WERI-Rb-1 (cell line): ENCODE results near the gene XRCC4.

Experiments used
- DNase-seq: peaks from one replicate; pipeline ENCODE4 v3.0.0-alpha.2; 2020
- H3K27ac ChIP-seq: fragments of 250-450 bp; sonication (Bioruptor Pico); 2 replicates; pipeline ENCODE4 v1.5.1; 2020; ENCODE audit warnings: mild to moderate bottlenecking, moderate library complexity
- H3K27me3 ChIP-seq: fragments of 250-450 bp; sonication (Bioruptor Pico); 2 replicates; pipeline ENCODE4 v1.5.1; 2021; ENCODE audit warnings: mild to moderate bottlenecking, low read depth, moderate library complexity; ENCODE audit not compliant: insufficient read depth, severe bottlenecking
- H3K36me3 ChIP-seq: fragments of 250-450 bp; sonication (Bioruptor Pico); 2 replicates; pipeline ENCODE4 v1.5.1; 2020; ENCODE audit warnings: mild to moderate bottlenecking, moderate library complexity
- H3K4me3 ChIP-seq: 2 replicates; pipeline ENCODE4 v1.5.1; 2011; ENCODE audit warnings: low read depth, mild to moderate bottlenecking, control low read depth, low read length
- H3K9me3 ChIP-seq: fragments of 250-450 bp; sonication (Bioruptor Pico); 2 replicates; pipeline ENCODE4 v1.5.1; 2021; ENCODE audit warnings: mild to moderate bottlenecking, moderate library complexity; ENCODE audit not compliant: severe bottlenecking
- TF ChIP-seq, protein P1 (sequence below): IDR thresholded peaks from 2 replicates; pipeline ENCODE4 v1.5.1; 2011; ENCODE audit warnings: low read depth, mild to moderate bottlenecking, control low read depth, inconsistent platforms, low read length

The XRCC4 gene

DNA sequence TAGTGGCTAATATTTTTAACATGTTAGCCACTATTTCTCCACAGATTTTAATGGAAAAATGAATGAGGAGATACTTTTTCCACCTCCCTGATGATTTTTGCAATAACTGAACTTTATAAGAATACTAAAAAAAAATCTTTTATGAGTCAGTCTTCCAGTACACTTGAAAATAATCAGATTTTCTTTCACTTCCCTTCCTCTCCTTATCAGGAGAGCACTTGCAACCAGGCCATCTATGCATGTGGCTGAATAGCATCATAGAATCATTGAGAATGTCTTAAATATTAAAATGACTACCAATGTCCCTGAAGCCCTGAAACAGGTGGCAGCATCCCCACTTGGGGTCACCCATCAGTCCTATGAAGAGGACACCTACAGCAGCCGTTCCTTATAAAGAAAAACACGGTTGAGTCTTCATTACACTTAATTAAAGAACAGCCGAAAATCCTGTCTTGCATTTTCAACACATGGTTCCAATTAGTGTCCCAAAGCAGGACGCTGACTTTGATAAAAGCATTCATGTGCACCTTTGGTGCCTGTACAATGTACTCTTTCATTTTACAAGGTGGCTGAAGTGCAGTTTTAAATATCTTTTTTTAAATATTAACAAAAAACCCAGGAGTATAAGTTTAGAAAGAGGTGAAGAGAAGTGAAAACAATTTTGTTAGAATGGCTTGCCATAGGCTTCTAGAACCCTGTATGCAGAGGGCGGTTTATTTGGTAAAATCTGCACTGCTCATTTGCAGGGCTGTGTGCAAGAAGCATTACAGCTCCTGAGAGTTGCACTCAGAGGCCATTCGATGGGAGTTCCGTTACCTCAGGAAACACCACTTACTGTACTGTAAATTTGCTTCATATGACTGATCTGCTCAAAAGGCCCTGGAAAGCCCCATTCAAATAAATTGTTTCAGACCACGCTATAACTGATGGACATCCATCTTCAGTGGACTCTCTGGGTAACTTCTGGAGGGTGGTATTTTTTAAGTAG is 287.3 kb downstream of the XRCC4 start:
- Histone ChIP-seq H3K27me3 (no peaks in the 10 kb centered on the region), H3K9me3 (peaks cover 2% of the 10 kb centered on the region), H3K36me3 (no peaks in the 10 kb centered on the region), H3K27ac (no peak overlapping the region), H3K4me3 (no peak overlapping the region)
- DNase-seq: no peak
- TF ChIP-seq, protein P1, sequence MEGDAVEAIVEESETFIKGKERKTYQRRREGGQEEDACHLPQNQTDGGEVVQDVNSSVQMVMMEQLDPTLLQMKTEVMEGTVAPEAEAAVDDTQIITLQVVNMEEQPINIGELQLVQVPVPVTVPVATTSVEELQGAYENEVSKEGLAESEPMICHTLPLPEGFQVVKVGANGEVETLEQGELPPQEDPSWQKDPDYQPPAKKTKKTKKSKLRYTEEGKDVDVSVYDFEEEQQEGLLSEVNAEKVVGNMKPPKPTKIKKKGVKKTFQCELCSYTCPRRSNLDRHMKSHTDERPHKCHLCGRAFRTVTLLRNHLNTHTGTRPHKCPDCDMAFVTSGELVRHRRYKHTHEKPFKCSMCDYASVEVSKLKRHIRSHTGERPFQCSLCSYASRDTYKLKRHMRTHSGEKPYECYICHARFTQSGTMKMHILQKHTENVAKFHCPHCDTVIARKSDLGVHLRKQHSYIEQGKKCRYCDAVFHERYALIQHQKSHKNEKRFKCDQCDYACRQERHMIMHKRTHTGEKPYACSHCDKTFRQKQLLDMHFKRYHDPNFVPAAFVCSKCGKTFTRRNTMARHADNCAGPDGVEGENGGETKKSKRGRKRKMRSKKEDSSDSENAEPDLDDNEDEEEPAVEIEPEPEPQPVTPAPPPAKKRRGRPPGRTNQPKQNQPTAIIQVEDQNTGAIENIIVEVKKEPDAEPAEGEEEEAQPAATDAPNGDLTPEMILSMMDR: no peak

DNA sequence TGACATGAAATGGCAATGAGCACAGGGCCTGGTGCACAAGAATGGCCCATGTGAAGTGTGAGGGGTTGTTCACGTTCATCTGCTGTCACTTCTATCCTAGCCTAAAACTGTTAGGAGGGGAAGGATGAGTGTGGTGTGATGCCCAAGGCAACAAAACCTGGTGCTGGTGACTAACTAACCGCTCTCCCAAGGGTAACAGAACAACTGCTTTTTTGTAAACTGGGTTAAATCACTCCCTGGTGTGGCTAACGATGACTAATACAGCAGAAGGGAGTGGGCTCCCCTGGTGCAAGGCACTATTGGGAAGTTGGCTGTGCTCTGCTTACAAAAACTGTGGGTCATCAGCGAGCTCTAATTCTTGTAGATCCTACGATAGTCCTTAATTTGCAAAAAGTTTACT is 291.0 kb downstream of the XRCC4 start:
- no peaks in the 10 kb centered on the region for H3K36me3 ChIP-seq
- DNase-seq: no peak
- TF ChIP-seq, protein P1: no peak
- H3K9me3 ChIP-seq: peaks cover 2% of the 10 kb centered on the region
- H3K27me3 ChIP-seq: no peaks in the 10 kb centered on the region
- H3K27ac ChIP-seq: no peak overlapping the region
- no peak overlapping the region for H3K4me3 ChIP-seq

DNA sequence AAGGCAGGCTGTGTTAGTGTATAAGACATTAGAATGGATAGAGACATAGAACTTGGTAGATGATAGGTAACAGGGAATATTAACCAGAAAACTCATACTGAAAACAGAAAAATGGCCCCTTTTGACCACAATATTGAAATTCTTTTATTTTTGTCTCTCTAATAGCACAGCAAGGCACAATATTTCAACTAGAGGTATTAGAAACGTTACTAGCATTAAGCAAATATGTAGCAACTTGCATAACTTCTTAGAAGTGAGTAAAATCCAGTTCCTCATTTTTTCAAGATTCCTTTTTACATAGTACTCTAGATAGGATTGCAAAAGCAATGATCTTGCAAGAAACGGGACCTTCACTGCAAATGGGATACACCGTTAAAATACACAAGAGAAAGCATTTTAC is 291.5 kb downstream of the XRCC4 start:
- no peak overlapping the region for H3K27ac ChIP-seq
- no peaks in the 10 kb centered on the region for H3K36me3 ChIP-seq
- DNase-seq: no peak
- no peaks in the 10 kb centered on the region for H3K27me3 ChIP-seq
- TF ChIP-seq, protein P1: no peak
- no peak overlapping the region for H3K4me3 ChIP-seq
- peaks cover 2% of the 10 kb centered on the region for H3K9me3 ChIP-seq

DNA sequence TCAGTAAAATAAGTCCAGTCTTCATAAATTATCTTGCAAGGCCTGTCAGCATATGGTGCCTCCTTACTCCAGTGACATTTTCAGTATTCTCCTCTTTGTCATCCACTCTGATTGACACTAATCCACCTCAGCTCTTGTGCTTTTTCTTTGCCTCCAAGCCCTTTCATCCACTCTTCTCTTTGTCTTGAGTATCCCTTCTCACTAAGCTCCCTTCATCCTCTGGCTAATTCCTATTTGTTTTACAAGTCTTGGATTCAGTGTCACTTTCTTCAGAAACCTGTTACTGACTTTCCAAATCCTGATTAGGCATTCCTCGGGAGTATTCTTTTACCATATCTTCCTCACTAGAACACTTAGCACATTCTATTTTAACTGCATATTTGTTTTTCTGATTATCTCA is 293.6 kb downstream of the XRCC4 start:
- Histone ChIP-seq H3K36me3 (no peaks in the 10 kb centered on the region), H3K27me3 (no peaks in the 10 kb centered on the region), H3K9me3 (peaks cover 2% of the 10 kb centered on the region), H3K4me3 (no peak overlapping the region), H3K27ac (no peak overlapping the region)
- peak; percentile 44 for DNase-seq
- TF ChIP-seq, protein P1: no peak

DNA sequence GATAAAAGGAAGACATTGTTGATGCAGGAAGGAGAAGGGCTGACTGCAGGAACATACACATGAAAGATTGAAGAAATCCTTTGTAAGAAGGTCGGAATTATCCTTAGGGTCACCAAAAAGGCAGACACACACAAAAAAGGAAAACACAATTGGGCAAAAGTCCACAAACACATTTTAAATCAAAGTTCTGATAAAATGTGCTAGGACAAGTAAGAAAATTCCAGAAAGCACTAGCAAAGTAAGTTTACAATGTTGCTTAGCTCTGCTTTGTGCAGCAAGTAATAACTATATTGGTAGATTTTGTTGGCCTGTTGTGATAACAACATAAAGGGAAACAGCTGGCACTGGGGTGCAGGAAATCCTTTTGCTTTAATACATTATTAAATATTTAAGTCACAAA is 294.4 kb downstream of the XRCC4 start:
- DNase-seq: no peak
- no peak overlapping the region for H3K4me3 ChIP-seq
- TF ChIP-seq, protein P1: no peak
- no peaks in the 10 kb centered on the region for H3K9me3 ChIP-seq
- no peaks in the 10 kb centered on the region for H3K36me3 ChIP-seq
- no peaks in the 10 kb centered on the region for H3K27me3 ChIP-seq
- H3K27ac ChIP-seq: no peak overlapping the region
